GM18870 (cell line): ENCODE data around the gene ITGA1.

Experiments used
- ATAC-seq: cut with Tn5 transposase; IDR thresholded peaks from one replicate; pipeline ENCODE4 v1.9.1; 2021; ENCODE audit warnings: moderate library complexity; ENCODE audit not compliant: unreplicated experiment

ITGA1 gene

GRCh38 chr5:52989781-52990527 is 202.2 kb downstream of the ITGA1 start:
- ATAC-seq, result no peak

- ATAC-seq, result no peak
Measured at GRCh38 chr5:52990528-52990925, 202.8 kb downstream of the ITGA1 start.

GRCh38 chr5:52993367-52993766 is 205.7 kb downstream of the ITGA1 start:
- ATAC-seq, result no peak

- ATAC-seq, result no peak
Measured at GRCh38 chr5:52994266-52994665, 206.6 kb downstream of the ITGA1 start.

DNA sequence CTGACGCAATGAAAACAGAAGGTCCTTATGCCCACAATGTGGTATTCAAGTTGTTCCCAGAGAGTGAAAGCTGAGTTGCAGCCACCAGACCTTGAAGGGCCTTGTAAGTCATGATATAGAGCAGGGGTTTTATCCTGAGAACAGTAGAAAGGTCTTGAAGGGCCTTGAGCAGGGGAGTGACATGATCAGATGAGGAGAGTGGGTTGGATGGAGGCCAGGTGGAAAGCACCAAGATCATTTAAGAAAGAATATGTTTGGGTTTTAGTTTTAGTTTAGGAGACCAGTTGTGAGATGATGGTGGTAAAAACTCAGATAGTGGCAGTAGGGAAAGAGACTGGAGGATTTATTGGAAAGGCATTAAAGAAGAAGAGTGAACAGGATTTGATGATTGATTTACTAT is 207.4 kb downstream of the ITGA1 start:
- no peak for ATAC-seq

DNA sequence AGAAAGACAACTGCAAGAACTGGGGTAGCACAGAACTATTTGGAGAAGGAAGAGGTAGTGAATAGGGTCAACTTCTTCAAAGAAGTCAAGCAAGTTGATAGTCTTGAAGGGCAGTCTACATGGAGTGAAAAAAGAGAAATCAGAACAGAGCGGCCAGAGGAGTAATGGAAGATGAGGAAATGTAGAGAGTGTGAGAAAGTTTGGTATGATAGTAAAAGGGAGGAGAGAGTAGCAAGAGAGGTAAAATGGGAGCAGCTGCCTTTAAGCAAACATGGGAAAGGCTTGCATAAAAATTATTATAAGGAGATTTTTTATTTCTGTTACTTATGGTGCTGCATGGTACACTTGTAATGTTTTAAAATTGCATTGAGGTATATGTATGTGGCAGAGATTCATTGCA is 208.2 kb downstream of the ITGA1 start:
- no peak for ATAC-seq

- no peak for ATAC-seq
Measured at GRCh38 chr5:52996979-52997378, 209.3 kb downstream of the ITGA1 start.

- no peak for ATAC-seq
Measured at GRCh38 chr5:52997424-52997823, 209.7 kb downstream of the ITGA1 start.

GRCh38 chr5:52998552-52999313 is 211.0 kb downstream of the ITGA1 start:
- ATAC-seq, result peak; percentile 65

- no peak for ATAC-seq
Measured at GRCh38 chr5:52999344-52999949, 211.7 kb downstream of the ITGA1 start.

- ATAC-seq, result no peak
Measured at GRCh38 chr5:53001541-53001940, 213.8 kb downstream of the ITGA1 start.

DNA sequence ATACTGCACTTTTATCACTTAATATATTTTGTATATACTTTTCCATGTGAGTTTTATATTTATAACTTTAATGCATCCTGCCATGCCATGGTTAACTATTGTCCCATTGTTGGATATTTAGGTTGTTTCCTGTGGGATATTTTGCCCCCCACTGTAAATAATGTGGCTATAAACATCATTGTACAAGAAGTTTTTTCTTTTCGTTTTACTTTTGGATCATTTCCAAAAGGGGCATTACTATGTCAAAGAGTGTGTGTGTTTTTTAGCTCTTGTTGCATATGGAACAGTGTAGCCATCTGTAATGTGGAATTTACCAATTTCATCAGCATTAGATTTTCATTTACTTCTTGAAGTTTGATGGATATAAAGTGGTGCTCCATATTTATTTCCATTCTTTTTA is 214.8 kb downstream of the ITGA1 start:
- no peak for ATAC-seq

DNA sequence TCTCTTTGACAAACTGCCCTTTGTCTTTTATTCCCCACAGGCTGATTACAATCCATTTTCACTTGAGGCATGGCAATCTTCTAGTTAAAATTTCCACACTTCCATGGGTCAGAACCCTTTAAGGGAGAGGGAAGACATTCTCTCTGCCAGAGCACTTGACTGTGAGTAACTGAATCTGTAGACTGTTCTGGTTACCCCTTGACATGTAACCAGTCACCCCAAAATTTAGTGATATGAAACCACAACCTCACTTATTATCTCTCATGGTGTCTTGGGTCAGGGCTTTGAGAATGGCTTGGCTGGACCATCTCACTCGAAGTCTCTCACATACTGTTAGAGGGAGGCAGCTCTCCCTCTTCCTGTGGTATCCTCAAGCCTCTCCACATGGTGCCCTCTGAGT is 215.4 kb downstream of the ITGA1 start:
- no peak for ATAC-seq

DNA sequence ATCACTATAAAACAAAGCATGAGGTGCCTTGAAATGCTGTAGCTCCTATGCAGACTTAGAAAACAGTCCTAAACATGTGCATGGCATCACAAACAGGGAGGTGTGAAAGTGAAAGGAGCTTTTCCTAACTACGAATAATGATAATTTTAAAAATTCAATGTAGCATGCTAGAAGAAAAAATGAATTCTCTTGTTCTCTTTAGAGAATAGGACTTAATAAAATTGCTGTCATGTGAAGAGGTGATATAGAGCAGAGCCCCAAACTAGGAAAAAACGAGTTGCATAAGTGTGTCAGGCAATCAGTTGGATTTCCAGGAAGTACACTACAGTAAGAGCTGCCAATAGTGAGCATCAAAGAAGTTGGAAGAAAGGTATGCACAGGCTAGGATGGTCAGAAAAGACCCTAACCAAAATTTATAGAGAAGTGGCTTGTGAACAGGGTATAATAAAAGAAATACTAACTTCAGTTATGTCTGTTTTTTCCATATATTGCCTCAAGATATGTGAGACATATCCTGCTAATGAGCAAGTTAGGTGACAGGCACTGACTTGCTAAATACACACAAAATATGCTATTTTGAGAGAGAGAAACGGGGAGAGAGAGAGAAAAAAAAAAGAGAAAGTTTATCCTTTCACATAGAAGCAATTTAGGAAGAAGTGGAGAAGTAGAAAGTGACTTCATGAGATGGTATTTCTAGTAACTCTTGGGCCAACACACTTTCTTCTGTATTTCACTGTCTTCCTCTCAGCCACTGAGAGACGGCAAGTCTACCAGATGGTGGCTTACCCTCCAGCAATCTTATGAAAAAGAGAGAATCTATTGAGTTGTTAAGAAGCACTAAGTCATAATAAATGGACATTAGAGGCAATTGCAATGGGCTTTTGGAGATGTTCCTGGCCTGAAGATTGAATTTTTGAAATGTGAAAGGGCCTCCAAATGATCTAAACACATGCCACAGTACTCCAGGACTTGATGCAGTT is 219.5 kb downstream of the ITGA1 start:
- ATAC-seq, result no peak

GRCh38 chr5:53008751-53009150 is 221.0 kb downstream of the ITGA1 start:
- peak; percentile 98 for ATAC-seq
